ENCODE data around the gene CFAP45. TPM values are rescaled to one million over a fixed set of nuclear protein-coding genes. Genes with fewer than 3 reads are reported as not detected.
A peak's percentile ranks its signal among the peaks of the same experiment; 100 is the strongest.

Gene CFAP45
- total RNA-seq, 2 experiments from 2014 or later, result 1.3 to 1.6 TPM

DNA sequence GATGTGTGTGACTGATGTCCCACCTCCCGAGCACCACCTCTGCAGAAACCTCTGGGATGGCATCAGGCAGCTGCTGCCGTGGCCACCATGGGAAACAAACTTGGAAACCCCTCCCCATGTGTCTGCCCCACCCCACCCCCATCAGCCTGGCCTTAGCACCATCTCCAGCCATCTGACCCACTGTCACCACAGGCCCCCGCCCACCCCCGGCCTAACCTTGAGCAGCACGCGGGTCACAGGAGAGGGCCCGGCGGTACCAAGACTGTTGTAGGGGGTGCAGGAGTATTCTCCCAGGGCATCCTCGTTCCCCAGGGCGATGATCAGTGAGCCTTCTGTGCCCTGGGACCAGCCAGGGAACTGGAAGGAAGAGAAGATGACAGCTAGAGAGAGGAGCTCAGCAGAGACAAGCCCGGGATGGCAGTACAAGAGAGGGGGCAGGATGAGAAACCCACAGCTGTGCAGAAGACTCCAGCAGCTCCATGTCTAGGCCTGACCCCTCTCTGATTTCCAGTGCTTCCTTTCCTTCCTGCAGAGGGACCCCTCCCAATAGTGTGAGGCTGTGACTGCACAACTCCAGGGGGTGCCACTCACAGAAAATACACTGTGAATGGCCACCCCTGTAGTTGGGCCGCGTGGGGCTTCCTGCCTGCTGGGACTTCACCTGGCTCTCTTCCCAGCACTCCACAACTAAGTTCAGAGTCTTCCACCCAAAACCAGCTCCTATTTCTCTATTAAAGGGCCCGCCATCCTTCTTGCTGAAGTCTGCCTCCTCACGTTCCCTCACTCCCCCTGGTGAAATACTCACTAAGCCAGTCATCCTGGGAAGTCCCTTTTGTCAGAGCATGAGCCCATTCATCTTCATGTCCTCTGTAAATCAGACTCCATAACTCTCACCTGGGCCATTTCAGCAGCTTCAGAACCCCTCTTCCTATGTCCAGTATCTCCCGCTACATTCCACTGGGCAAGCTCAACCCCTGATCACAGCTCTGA lies 32.6 kb upstream of the CFAP45 start:
- Mint-ChIP-seq H3K36me3 (no peaks in the 10 kb centered on the region), H3K27me3 (peaks cover 12% of the 10 kb centered on the region), H3K27ac (no peak overlapping the region), H3K4me3 (no peak overlapping the region), H3K9me3 (ENCODE audit: low read depth) (no peaks in the 10 kb centered on the region), H3K4me1 (peaks cover 2% of the 10 kb centered on the region)
- DNase-seq, result no peak
- ATAC-seq, result no peak
- CTCF ChIA-PET, result interaction anchor here (1.2 to 13.5 kb wide), 5 partner anchors 10 to 147 kb away, joined by 3 to 228 read pairs (median 11); partner anchors contain the start of gene TAGLN2

DNA sequence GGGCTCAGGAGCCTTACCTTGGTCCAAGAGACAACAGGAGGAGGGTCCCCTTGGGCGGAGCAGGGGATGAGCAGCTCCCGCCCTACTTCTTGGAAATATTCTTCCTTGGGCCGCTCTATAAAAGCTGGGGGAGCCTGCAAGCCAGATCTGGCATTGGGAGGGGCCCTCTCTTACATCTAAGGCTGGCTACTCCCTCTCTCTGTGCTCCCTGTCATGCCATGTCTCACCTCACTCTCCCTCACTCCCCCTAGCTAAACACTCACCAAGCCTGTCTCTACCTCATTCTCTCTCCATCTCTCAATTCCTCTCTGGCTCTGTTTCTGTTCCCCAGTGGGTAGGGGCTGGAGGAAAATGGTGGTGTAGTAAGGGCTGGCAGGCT lies 31.8 kb upstream of the CFAP45 start:
- Mint-ChIP-seq H3K27ac (no peak overlapping the region), H3K9me3 (ENCODE audit: low read depth) (no peaks in the 10 kb centered on the region), H3K4me3 (no peak overlapping the region), H3K4me1 (no peaks in the 10 kb centered on the region), H3K36me3 (no peaks in the 10 kb centered on the region), H3K27me3 (peaks cover 12% of the 10 kb centered on the region)
- CTCF ChIA-PET, result interaction anchor here (2.4 to 13.5 kb wide), 2 partner anchors 40 to 74 kb away, joined by 11 to 228 read pairs; no protein-coding TSS in a partner anchor
- ATAC-seq (no peak), DNase-seq (no peak)

- H3K27me3 Mint-ChIP-seq, result peaks cover 12% of the 10 kb centered on the region
- DNase-seq (no peak), ATAC-seq (no peak)
- H3K4me1 Mint-ChIP-seq, result peaks cover 1% of the 10 kb centered on the region
- H3K27ac Mint-ChIP-seq, result no peak overlapping the region
- CTCF ChIA-PET, result interaction anchor here (0.8 to 13.5 kb wide), 4 partner anchors 9 to 75 kb away, joined by 3 to 228 read pairs (median 8); no protein-coding TSS in a partner anchor
- H3K9me3 Mint-ChIP-seq (ENCODE audit: low read depth), result no peaks in the 10 kb centered on the region
- no peak overlapping the region for H3K4me3 Mint-ChIP-seq
- H3K36me3 Mint-ChIP-seq, result no peaks in the 10 kb centered on the region
Measured at GRCh38 chr1:159931101-159931794, 31.3 kb upstream of the CFAP45 start.

- Mint-ChIP-seq H3K27ac (no peak overlapping the region), H3K27me3 (peaks cover 9% of the 10 kb centered on the region), H3K4me3 (no peak overlapping the region), H3K36me3 (no peaks in the 10 kb centered on the region), H3K9me3 (ENCODE audit: low read depth) (no peaks in the 10 kb centered on the region), H3K4me1 (peaks cover 8% of the 10 kb centered on the region)
- ATAC-seq (no peak), DNase-seq (no peak)
- CTCF ChIA-PET, result interaction anchor here (0.8 to 13.5 kb wide), 3 partner anchors 9 to 75 kb away, joined by 3 to 228 read pairs (median 5); no protein-coding TSS in a partner anchor
Measured at GRCh38 chr1:159930634-159931033, 30.7 kb upstream of the CFAP45 start.

- no peaks in the 10 kb centered on the region for H3K9me3 Mint-ChIP-seq (ENCODE audit: low read depth)
- ATAC-seq (no peak), DNase-seq (no peak)
- H3K27me3 Mint-ChIP-seq, result peaks cover 5% of the 10 kb centered on the region
- peaks cover 11% of the 10 kb centered on the region for H3K4me1 Mint-ChIP-seq
- no peak overlapping the region for H3K4me3 Mint-ChIP-seq
- H3K36me3 Mint-ChIP-seq, result no peaks in the 10 kb centered on the region
- H3K27ac Mint-ChIP-seq, result no peak overlapping the region
- CTCF ChIA-PET, result interaction anchor here (0.8 to 13.5 kb wide), 3 partner anchors 10 to 76 kb away, joined by 3 to 228 read pairs (median 5); no protein-coding TSS in a partner anchor
Measured at GRCh38 chr1:159930216-159930615, 30.3 kb upstream of the CFAP45 start.

DNA sequence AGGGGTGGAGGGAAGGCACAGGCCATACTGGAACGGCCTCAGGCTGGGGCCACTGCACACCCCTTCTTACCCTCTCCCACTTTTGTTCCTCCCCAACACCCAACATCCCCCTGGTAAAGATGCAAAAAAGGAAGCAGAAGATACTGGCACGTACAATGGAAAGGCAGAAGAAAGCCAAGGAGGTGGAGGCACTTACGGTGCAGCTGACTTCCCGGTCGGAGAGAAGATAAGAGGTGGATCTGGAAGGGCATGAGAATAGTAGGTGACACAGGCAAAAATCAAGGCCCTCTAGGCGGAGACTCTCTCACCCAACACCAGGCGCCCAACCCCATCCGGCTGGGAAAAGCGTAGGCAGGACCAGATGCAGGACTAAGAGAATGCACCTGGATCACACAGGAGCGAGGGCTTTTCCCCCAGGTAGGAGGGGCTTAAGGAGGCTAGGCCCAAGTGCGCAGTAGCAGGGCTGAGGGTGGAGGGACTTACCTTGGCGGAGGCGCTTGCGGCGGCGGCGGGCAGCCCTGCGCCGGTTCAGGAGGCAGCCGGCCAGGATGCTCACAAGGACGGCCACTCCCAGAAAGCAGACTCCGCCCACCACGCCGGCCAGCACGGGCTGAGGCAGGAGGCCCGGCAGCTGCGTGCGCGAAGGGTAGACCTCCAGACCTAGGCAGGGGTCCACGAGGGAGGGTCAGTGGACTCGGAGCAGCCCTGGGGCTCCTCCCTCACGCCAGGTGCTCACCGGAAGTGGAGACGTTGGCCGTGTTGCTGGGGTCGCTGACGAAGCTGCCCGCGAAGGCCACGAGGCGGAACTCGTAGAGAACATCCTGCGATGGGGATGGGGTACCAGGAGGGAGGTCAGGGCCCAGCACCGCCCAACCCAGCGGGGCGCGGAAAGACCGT lies 29.4 kb upstream of the CFAP45 start:
- DNase-seq (no peak), ATAC-seq (no peak)
- Mint-ChIP-seq H3K36me3 (no peaks in the 10 kb centered on the region), H3K4me3 (no peak overlapping the region), H3K27me3 (no peaks in the 10 kb centered on the region), H3K9me3 (ENCODE audit: low read depth) (no peaks in the 10 kb centered on the region), H3K27ac (no peak overlapping the region), H3K4me1 (peaks cover 11% of the 10 kb centered on the region)
- CTCF ChIA-PET, result interaction anchor here (1.4 to 13.5 kb wide), 2 partner anchors 11 to 76 kb away, joined by 5 to 228 read pairs; no protein-coding TSS in a partner anchor

DNA sequence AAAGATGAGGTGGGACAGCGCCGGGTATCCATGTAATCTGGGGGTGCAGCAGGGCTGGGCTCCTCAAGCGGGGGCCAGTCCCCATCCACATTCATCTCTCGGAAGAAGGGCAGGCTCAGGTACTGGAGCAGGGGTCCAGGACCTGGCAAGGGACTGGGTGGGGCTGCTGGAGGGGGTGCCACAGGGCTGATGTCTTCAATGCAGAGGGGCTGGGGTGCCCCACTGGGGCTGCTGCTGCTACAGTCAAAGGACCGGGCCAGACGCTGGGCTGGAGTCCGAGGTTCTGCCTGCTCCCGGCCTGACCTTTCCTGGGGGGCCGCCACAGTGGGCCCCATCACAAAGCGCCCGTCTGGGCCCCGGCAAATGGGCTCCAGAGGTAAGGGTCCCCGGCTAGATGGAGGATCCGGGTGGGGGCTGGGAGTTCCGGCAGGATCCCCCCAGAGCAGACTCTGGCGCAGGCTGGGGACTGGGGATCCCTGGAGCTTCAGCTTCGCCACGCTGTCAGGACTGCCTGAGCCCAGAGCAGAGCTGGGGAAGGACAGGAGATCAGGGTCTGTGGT lies 28.6 kb upstream of the CFAP45 start:
- no peak overlapping the region for H3K4me3 Mint-ChIP-seq
- ATAC-seq, result no peak
- H3K9me3 Mint-ChIP-seq (ENCODE audit: low read depth), result no peaks in the 10 kb centered on the region
- DNase-seq, result no peak
- no peaks in the 10 kb centered on the region for H3K27me3 Mint-ChIP-seq
- H3K36me3 Mint-ChIP-seq, result peaks cover 5% of the 10 kb centered on the region
- no peak overlapping the region for H3K27ac Mint-ChIP-seq
- H3K4me1 Mint-ChIP-seq, result peaks cover 11% of the 10 kb centered on the region
- CTCF ChIA-PET, result interaction anchor here (1.3 to 13.5 kb wide), 2 partner anchors 7 to 77 kb away, joined by 3 to 228 read pairs; no protein-coding TSS in a partner anchor

DNA sequence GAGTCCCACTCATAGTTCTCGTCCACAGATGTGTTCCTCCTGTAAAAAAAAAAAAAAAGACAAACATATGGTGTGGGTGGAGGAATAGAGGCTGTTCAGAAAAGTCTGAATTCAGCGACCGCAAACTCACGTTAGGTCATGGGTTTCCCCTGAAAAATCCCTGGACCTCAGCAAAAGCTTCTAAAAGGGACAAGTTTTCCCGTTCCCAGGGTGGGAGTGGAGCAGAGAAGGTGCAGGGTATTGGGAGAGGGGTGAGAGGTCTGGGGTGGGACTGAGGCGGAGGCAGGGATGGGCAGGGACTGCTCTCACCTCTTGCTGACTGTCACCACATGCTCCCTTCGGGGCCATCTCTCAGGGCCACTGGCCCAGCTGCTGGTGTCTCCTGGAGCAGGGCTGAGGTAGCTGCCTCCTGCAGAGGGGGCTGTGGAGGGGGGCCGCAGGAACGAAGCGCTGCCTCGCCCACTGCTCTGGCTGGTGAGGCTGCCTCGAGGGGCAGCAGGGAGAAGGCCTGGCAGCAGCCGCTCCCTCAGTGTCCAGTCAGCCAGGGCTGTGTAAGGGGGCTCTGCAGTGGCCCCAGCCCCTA lies 28.0 kb upstream of the CFAP45 start:
- Mint-ChIP-seq H3K4me1 (peaks cover 16% of the 10 kb centered on the region), H3K27ac (no peak overlapping the region), H3K4me3 (no peak overlapping the region), H3K36me3 (peaks cover 9% of the 10 kb centered on the region), H3K9me3 (ENCODE audit: low read depth) (no peaks in the 10 kb centered on the region), H3K27me3 (no peaks in the 10 kb centered on the region)
- CTCF ChIA-PET, result interaction anchor here (1.3 to 7.6 kb wide), 2 partner anchors 8 to 79 kb away, joined by 3 to 69 read pairs; no protein-coding TSS in a partner anchor
- ATAC-seq (no peak), DNase-seq (no peak)

GRCh38 chr1:159927211-159927848 lies 27.4 kb upstream of the CFAP45 start:
- H3K36me3 Mint-ChIP-seq, result peaks cover 9% of the 10 kb centered on the region
- H3K27me3 Mint-ChIP-seq, result no peaks in the 10 kb centered on the region
- no peak for ATAC-seq
- DNase-seq, result no peak
- CTCF ChIA-PET, result interaction anchor here (1.3 to 7.6 kb wide), 2 partner anchors 8 to 80 kb away, joined by 3 to 69 read pairs; no protein-coding TSS in a partner anchor
- H3K9me3 Mint-ChIP-seq (ENCODE audit: low read depth), result no peaks in the 10 kb centered on the region
- H3K4me1 Mint-ChIP-seq, result peaks cover 20% of the 10 kb centered on the region
- no peak overlapping the region for H3K27ac Mint-ChIP-seq
- H3K4me3 Mint-ChIP-seq, result no peak overlapping the region

DNA sequence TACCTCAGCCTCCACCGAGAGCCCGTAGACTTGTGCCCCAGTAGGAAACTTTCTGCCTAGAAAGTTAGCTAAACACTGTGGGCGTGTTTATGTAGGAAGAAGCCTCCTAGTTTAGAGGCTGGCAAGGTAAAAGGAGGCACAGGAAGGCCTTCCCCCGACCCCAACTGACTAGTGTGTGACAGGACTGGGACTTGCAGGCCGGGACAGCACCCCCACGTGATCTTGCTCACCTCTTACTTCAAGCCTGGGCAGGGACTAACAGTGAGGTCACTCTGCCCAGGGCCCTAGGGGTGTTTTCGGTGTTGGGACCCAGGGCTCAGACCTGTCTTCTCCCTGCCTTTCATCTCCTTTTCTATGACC lies 25.7 kb upstream of the CFAP45 start:
- CTCF ChIA-PET, result interaction anchor here (1.0 to 7.6 kb wide), 6 partner anchors 10 to 126 kb away, joined by 3 to 69 read pairs (median 30); no protein-coding TSS in a partner anchor
- Mint-ChIP-seq H3K9me3 (ENCODE audit: low read depth) (no peaks in the 10 kb centered on the region), H3K36me3 (peaks cover 20% of the 10 kb centered on the region), H3K27me3 (no peaks in the 10 kb centered on the region), H3K4me1 (peaks cover 36% of the 10 kb centered on the region), H3K27ac (peak overlapping the region; percentile 98), H3K4me3 (peak overlapping the region; percentile 95)
- DNase-seq, result no peak
- peak; percentile 10 for ATAC-seq

GRCh38 chr1:159924791-159925718 lies 25.1 kb upstream of the CFAP45 start, which contains the start of gene TAGLN2:
Gene TAGLN2, minus strand, starts transcription at chr1:159925507. Its CDS starts 4,998 bp downstream, at chr1:159920509.
- Mint-ChIP-seq H3K27ac (peak within 1 kb of the TSS; percentile 98), H3K4me1 (peaks cover 42% of the 10 kb centered on the region), H3K27me3 (no peaks in the 10 kb centered on the region), H3K9me3 (ENCODE audit: low read depth) (no peaks in the 10 kb centered on the region), H3K36me3 (peaks cover 26% of the 10 kb centered on the region), H3K4me3 (peak within 1 kb of the TSS; percentile 95)
- DNase-seq, result peak; percentile 93
- ATAC-seq, result peak; percentile 70
- CTCF ChIA-PET, result interaction anchor here (1.2 to 7.6 kb wide), 7 partner anchors 11 to 126 kb away, joined by 3 to 69 read pairs (median 13); no protein-coding TSS in a partner anchor
